Heart left ventricle (tissue), 16 donors: ENCODE measurements around the gene DUSP10. TPM values are rescaled to one million over a fixed set of nuclear protein-coding genes. Genes with fewer than 3 reads are reported as not detected.

Source experiments
- ATAC-seq, 4 donors: fragments of 200-7000 bp; cut with Tn5 transposase; one replicate each; pipeline ENCODE4 v1.9.1; 2020 to 2022; ENCODE audit warnings: moderate library complexity in 4 of 4, mild to moderate bottlenecking in 3 of 4, moderate number of reproducible peaks in 1 of 4
- DNase-seq, 5 donors: peaks; one replicate each; pipeline ENCODE4 v3.0.0-alpha.2; 2020
- H3K27ac ChIP-seq, 12 donors: fragments of 200-600 bp; sonication (generic) in 4 of 12; one replicate each; pipeline versions ENCODE4 v1.5.0 to v1.8.0; 2016 to 2022; ENCODE audit warnings: mild to moderate bottlenecking in 2 of 12
- H3K27me3 ChIP-seq, 9 donors: fragments of 200-600 bp; sonication (generic) in 2 of 9; one replicate each; pipeline versions ENCODE4 v1.5.1 to v1.8.0; 2016 to 2022; ENCODE audit warnings: mild to moderate bottlenecking in 3 of 9
- H3K36me3 ChIP-seq, 9 donors: fragments of 200-600 bp; sonication (generic) in 2 of 9; one replicate each; pipeline versions ENCODE4 v1.5.0 to v1.8.0; 2018 to 2022; ENCODE audit warnings: mild to moderate bottlenecking in 2 of 9
- H3K4me1 ChIP-seq, 12 donors: fragments of 200-600 bp; sonication (generic) in 4 of 12; one replicate each; pipeline versions ENCODE4 v1.5.0 to v1.8.0; 2016 to 2022; ENCODE audit warnings: mild to moderate bottlenecking in 3 of 12
- H3K4me3 ChIP-seq, 12 donors: fragments of 200-600 bp; sonication (generic) in 4 of 12; one replicate each; pipeline versions ENCODE4 v1.5.0 to v1.8.0; 2017 to 2022; ENCODE audit warnings: mild to moderate bottlenecking in 9 of 12, moderate library complexity in 4 of 12
- H3K9me3 ChIP-seq, 12 donors: fragments of 200-600 bp; sonication (generic) in 4 of 12; one replicate each; pipeline versions ENCODE4 v1.5.0 to v1.8.0; 2016 to 2022; ENCODE audit warnings: mild to moderate bottlenecking in 1 of 12
- POLR2A ChIP-seq, 2 donors: fragments of 450-650 bp; IDR thresholded peaks; one replicate each; pipeline ENCODE4 v1.6.1; 2017; ENCODE audit warnings: antibody characterized with exemption in 2 of 2, mild to moderate bottlenecking in 2 of 2, moderate library complexity in 2 of 2
- WGBS, 4 donors: extraction: QIAGEN DNeasy Blood & Tissue Kit in 2 of 4; methylation state at CpG; one replicate each; pipeline versions ENCODE4 v1.1.5 to v1.1.7; 2013 to 2018; 5-methylcytosine and 5-hydroxymethylcytosine counted together
- intact Hi-C, 10 donors: fragments of 100-400 bp; cut with DNase I; formaldehyde crosslinking; loops; one replicate each; pipeline versions ENCODE4 v1.11.1 to v1.14.2; 2022
- polyA plus RNA-seq, 2 donors: library from polyadenylated mRNA; stranded (reverse); fragments of 200-250 nt; gene quantifications; one replicate each; pipeline ENCODE4 v1.2.3, GENCODE V29; 2013
- total RNA-seq, 9 donors: library from RNA; depleted of rRNA in 2 of 9; stranded (reverse); fragments of >200 nt in 2 of 9; fragmentation: NEBNext Ultra II Directional in 3 of 9; extraction: Animal tissue kit (Norgen Biotek cat#: 25700) in 3 of 9; gene quantifications; one replicate each; pipeline versions ENCODE4 v1.1.0 to v1.2.4, GENCODE V29; 2016 to 2023
- TF ChIP-seq, protein P1 (sequence below), 12 donors: fragments of 200-600 bp; sonication (generic) in 4 of 12; IDR thresholded peaks; one replicate each; pipeline versions ENCODE4 v1.5.0 to v1.8.0; 2018 to 2022; ENCODE audit warnings: antibody characterized with exemption in 12 of 12, mild to moderate bottlenecking in 5 of 12
- donor health status: ischemic (EF 13 %, LVEDD 7.1; RV severe dilation, severe dysfunction).
- donor health status: healthy with polysubstance abuse.
- donor health status: DM: no; HTN: yes; CAD: no.
- donor health status: DM: no; HTN: no; CAD: no.
- donor health status: ischemic (EF 25% LVEDD 6.9; RV normal size, moderate dysfunction).
- donor health status: ischemic (EF 25% LVEDD 5.7; RV mildly dilated, moderate dysfunction).
- donor health status: healthy.
- donor health status: DM: yes; HTN: yes; CAD: no.
- donor health status: ischemic (EF 35%, LVEDD 5.7; RV mildly dilated, moderate dysfunction).
- donor health status: nonischemic (EF 11% LVEDD 7.7; RV severe dilation, severe dysfunction).
- donor health status: DM: yes; HTN: yes; CAD: no.
- donor health status: PGD.
- donor health status: ischemic (EF 29% LVEDD 5.4; RV normal size, mild dysfunction).
- donor health status: nonischemic (EF 23%, LVEDD 6.1; RV moderate dilation, normal function).

DUSP10 gene
- total and polyA plus RNA-seq, 11 donors: 2.2 to 7.1 (median 3.9) TPM

- DNase-seq (no peak), ATAC-seq (no peak)
- TF ChIP-seq, protein P1, sequence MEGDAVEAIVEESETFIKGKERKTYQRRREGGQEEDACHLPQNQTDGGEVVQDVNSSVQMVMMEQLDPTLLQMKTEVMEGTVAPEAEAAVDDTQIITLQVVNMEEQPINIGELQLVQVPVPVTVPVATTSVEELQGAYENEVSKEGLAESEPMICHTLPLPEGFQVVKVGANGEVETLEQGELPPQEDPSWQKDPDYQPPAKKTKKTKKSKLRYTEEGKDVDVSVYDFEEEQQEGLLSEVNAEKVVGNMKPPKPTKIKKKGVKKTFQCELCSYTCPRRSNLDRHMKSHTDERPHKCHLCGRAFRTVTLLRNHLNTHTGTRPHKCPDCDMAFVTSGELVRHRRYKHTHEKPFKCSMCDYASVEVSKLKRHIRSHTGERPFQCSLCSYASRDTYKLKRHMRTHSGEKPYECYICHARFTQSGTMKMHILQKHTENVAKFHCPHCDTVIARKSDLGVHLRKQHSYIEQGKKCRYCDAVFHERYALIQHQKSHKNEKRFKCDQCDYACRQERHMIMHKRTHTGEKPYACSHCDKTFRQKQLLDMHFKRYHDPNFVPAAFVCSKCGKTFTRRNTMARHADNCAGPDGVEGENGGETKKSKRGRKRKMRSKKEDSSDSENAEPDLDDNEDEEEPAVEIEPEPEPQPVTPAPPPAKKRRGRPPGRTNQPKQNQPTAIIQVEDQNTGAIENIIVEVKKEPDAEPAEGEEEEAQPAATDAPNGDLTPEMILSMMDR (IDR thresholded peaks at IDR 0.05): no peak
- TF ChIP-seq POLR2A (IDR thresholded peaks at IDR 0.05): no peak
- Histone ChIP-seq H3K36me3 (peaks cover 0 to 41% (median 14%) of the 10 kb centered on the region in 9 donors), H3K9me3 (no peaks in the 10 kb centered on the region), H3K4me3 (no peak overlapping the region), H3K4me1 (peaks cover 0 to 72% (median 0%) of the 10 kb centered on the region in 12 donors), H3K27ac (no peak overlapping the region), H3K27me3 (no peaks in the 10 kb centered on the region)
- intact Hi-C loops: no loop called here
- 93 to 95% (median 94%) methylated on average over 1 of the region's 1 CpG for WGBS, 4 donors
These were observed 41.4 kb downstream of the DUSP10 start for GRCh38 chr1:221700536-221700935.

GRCh38 chr1:221699978-221700519 lies 41.8 kb downstream of the DUSP10 start:
- no peak for ATAC-seq
- Histone ChIP-seq H3K4me3 (no peak overlapping the region), H3K4me1 (peaks cover 0 to 67% (median 0%) of the 10 kb centered on the region in 12 donors), H3K36me3 (peaks cover 0 to 36% (median 11%) of the 10 kb centered on the region in 9 donors), H3K27me3 (no peaks in the 10 kb centered on the region), H3K9me3 (no peaks in the 10 kb centered on the region), H3K27ac (peak overlapping the region in 1 of 12 donors; percentile 65)
- no peak for DNase-seq
- TF ChIP-seq POLR2A (IDR thresholded peaks at IDR 0.05): no peak
- TF ChIP-seq, protein P1 (IDR thresholded peaks at IDR 0.05): no peak
- intact Hi-C loops: no loop called here

GRCh38 chr1:221699577-221699976 lies 42.3 kb downstream of the DUSP10 start:
- Histone ChIP-seq H3K4me1 (peaks cover 0 to 62% (median 0%) of the 10 kb centered on the region in 12 donors), H3K27ac (peak overlapping the region in 1 of 12 donors; percentile 65), H3K9me3 (no peaks in the 10 kb centered on the region), H3K4me3 (no peak overlapping the region), H3K36me3 (peaks cover 0 to 32% (median 11%) of the 10 kb centered on the region in 9 donors), H3K27me3 (no peaks in the 10 kb centered on the region)
- ATAC-seq (no peak), DNase-seq (no peak)
- 96 to 100% (median 97%) methylated on average over 1 of the region's 1 CpG for WGBS, 4 donors
- intact Hi-C loops: no loop called here
- TF ChIP-seq, protein P1 (IDR thresholded peaks at IDR 0.05): no peak
- TF ChIP-seq POLR2A (IDR thresholded peaks at IDR 0.05): no peak

DNA sequence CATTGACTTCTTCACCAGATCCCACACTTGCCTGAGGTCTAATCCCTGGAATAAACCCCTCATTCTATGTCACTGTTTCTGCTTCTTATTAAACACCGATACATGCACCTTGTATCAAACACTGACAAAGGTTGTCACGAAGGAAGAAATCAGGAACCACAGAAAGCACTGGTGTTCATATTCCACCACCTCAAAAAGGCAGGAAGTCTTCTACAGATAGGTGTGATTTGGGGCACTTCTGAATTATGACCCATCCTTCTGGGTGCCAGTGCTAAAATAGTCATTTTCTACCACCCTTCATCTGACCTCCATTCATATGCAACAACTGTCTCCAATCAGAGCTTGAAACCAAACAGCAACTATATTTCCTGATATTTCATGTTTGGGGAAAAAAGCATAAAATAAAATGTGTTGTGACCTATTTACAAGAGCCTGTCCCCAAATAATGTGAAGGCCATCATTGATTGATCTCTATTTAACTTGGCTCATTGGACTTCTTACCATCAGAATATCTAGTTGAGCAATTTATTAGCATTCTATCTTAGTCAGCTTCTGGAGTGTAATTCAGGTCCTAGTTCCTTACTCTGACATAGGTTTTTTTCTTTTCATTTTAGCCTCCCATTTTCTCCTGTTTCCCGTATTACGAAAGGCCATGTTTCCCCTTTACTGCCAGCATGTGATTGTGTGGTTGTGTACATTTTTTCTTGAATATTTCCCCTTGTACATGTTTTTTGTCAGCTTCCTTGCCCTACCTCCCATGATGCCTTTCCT lies 43.1 kb downstream of the DUSP10 start:
- Histone ChIP-seq H3K36me3 (peaks cover 0 to 24% (median 11%) of the 10 kb centered on the region in 9 donors), H3K4me1 (peaks cover 0 to 58% (median 0%) of the 10 kb centered on the region in 12 donors), H3K27ac (peak overlapping the region in 1 of 12 donors; percentile 65), H3K4me3 (no peak overlapping the region), H3K27me3 (no peaks in the 10 kb centered on the region), H3K9me3 (peaks cover 0 to 4% (median 0%) of the 10 kb centered on the region in 12 donors)
- no peak for TF ChIP-seq POLR2A (IDR thresholded peaks at IDR 0.05)
- TF ChIP-seq, protein P1 (IDR thresholded peaks at IDR 0.05): no peak
- 90 to 96% (median 92%) methylated on average over 4 of the region's 4 CpGs for WGBS, 4 donors
- DNase-seq (no peak), ATAC-seq (no peak)
- intact Hi-C loops: no loop called here
